ENCODE data around the gene CHST13.

The CHST13 gene

DNA sequence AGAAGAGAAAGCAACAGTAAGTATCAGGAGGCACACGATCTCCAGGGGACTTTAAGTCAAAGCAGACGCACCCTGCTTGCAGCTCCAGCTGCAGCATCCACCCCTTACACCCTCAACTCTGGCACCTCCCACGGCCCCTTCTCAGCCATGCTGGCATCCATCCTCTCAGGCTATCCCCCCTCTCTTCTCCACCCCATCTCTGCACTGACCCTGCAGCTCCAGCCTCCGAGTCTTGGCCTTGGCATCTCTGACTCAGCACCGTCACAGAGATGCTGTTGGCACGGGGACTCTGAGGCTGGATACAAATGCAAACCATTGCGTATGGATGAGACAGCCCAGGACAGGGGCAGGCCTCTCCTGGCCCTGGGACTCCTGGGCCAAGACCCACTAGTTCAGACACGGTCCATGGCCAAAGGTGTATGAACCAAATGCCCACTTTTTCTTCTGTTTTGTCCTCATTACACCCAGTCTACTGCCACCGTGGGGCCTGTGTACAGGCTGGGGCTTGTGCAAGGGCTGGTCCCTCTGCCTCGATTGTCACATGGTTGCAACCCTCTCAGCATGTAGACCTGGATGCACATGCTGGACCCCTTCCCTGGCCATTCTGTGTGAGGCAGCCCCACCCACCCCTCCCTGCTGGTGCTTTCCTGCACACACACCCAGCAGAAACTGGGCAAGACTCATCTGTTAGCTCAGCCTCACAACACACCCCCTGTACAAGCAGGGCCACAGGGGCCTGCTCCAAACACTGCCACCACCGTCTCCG, 29.6 kb upstream of the CHST13 start:
- Mint-ChIP-seq H3K4me1 (ENCODE audit: low read depth) (peaks cover 23% of the 10 kb centered on the region), H3K36me3 (ENCODE audit: low read depth) (no peaks in the 10 kb centered on the region), H3K27ac (no peak overlapping the region), H3K9me3 (no peaks in the 10 kb centered on the region), H3K4me3 (no peak overlapping the region), H3K27me3 (peaks cover 8% of the 10 kb centered on the region)
- intact Hi-C loops (cut with micrococcal nuclease), result no loop called here

DNA sequence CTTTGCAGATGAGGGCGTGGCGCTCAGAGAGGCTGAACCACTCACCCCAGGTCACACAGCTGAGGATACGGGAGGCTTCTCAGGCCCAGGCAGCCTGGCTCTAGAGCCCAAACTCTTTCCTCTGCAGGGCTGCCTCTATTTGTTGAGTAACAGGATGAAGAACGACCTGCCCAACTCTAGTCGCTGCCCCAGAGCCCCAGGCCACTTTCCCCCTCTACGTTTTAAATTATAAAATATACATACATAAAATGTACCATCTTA, 29.1 kb upstream of the CHST13 start:
- no peak overlapping the region for H3K27ac Mint-ChIP-seq

DNA sequence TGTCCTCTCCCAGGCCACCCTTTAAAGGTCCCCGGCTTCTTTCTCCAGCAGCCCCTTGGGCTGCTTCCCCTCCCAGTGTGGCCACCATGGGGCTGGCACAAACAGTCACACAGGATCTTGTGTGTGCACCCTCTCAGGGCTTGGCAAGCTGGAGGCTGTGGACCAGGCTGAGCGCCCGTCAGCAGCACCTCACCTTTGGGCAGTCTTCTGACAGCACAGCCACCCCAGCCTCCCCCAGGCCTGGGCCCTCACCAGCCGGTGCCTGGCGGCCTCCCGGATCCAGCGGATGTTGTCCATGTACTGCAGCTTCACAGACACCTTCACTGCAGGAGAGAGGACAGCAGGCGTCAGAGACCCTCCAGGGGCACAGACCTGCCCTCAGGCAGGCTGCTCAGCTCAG, 28.2 kb upstream of the CHST13 start:
- intact Hi-C loops (cut with micrococcal nuclease), result no loop called here
- H3K4me1 Mint-ChIP-seq (ENCODE audit: low read depth), result peaks cover 23% of the 10 kb centered on the region
- peaks cover 8% of the 10 kb centered on the region for H3K27me3 Mint-ChIP-seq
- no peak overlapping the region for H3K4me3 Mint-ChIP-seq
- H3K27ac Mint-ChIP-seq, result no peak overlapping the region
- H3K36me3 Mint-ChIP-seq (ENCODE audit: low read depth), result no peaks in the 10 kb centered on the region
- no peaks in the 10 kb centered on the region for H3K9me3 Mint-ChIP-seq

More for the DNA sequence above, 29.1 kb upstream of the CHST13 start:
- Mint-ChIP-seq H3K4me3 (no peak overlapping the region), H3K4me1 (ENCODE audit: low read depth) (peaks cover 23% of the 10 kb centered on the region), H3K36me3 (ENCODE audit: low read depth) (no peaks in the 10 kb centered on the region), H3K27me3 (peaks cover 8% of the 10 kb centered on the region), H3K9me3 (no peaks in the 10 kb centered on the region)
- intact Hi-C loops (cut with micrococcal nuclease), result no loop called here

DNA sequence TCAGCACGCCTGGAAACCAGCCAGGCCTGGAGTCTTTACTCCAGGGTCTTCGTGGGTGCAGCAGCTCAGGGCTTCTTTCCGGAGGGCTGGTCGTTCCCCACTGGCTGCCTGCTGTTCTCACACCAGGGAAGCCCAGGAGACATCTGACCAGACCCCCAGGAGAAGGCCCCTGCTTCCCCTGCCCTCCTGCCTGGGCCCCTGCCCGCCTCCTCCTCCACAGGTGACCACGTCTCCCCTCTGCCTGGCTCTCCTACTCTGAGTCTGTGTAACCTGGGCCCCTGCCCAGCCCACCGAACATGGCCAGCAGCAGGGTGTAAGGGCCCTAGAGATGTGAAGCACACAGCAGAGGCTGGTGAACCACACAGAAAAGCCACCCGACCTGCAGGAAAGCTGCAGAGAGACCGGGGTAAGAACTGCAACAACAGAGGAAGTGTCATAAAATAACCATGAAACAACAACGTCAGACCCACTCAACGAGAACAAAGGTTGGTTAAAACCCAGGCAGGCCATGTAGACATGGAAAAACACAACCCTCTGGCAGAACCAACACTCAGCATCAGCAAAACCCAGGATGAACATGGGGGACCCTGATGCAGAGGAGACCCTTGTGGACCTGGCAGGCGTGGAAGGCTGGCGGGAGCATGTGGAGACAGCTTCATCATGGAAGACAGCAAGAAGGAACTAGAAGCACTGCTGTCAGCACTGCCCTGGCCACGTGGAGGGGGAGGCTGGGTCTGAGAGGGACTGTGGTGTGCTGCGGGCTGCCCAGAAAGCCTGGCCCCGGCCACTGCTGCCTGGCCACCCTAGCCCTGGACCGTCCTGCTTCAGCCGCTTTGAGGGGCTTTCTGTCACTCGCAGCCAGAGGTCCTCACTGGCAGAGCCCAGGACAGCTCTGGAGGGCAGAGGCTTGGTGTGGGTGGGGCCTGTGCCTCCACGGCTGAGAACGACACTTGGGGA, 26.8 kb upstream of the CHST13 start:
- Mint-ChIP-seq H3K27ac (no peak overlapping the region), H3K4me1 (ENCODE audit: low read depth) (peaks cover 9% of the 10 kb centered on the region), H3K9me3 (no peaks in the 10 kb centered on the region), H3K36me3 (ENCODE audit: low read depth) (no peaks in the 10 kb centered on the region), H3K27me3 (peaks cover 2% of the 10 kb centered on the region), H3K4me3 (no peak overlapping the region)
- intact Hi-C loops (cut with micrococcal nuclease), result no loop called here

DNA sequence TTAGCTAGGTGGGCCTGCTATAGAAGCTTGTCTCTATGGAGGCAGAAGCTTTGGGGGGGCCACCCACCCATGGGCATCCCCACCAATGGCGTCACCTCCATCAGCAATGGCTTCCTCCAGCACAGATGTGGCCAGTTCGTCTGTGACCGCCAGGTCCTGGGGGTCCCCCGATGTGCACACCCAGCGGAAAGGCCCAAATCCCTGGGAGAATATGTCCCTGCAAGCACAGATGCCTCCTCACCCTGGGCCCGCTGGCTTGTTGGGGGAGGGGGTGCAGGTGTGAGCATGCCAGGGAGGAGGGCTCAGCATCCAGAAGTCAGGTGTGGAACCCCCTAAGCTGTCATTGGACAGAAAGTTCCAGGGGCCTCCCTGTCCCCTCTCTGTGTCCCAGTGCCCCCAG, 26.0 kb upstream of the CHST13 start:
- intact Hi-C loops (cut with micrococcal nuclease), result no loop called here
- Mint-ChIP-seq H3K9me3 (no peaks in the 10 kb centered on the region), H3K36me3 (ENCODE audit: low read depth) (no peaks in the 10 kb centered on the region), H3K27ac (no peak overlapping the region), H3K27me3 (peaks cover 2% of the 10 kb centered on the region), H3K4me3 (no peak overlapping the region), H3K4me1 (ENCODE audit: low read depth) (peaks cover 8% of the 10 kb centered on the region)

DNA sequence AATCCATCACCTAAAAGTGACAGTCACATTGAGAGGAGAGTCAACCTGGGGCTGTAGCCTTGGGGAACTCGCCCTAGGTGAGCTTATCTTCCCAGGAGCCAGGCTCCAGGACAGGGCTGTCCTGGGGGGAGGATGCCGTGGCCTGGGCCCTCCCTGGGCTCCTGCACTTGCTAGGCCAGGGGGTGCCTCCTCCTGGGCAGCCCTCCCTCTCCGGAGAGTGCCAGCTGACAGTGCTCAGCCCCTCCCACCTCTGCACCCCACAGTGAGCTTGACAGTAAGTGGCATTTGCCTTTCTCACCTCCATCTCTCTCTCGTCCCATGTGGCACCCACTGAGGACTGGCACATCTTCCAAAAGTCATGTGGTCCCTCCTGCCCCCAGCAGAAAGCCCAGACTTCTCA, 25.5 kb upstream of the CHST13 start:
- peaks cover 8% of the 10 kb centered on the region for H3K4me1 Mint-ChIP-seq (ENCODE audit: low read depth)
- H3K27me3 Mint-ChIP-seq, result peaks cover 2% of the 10 kb centered on the region
- no peak overlapping the region for H3K27ac Mint-ChIP-seq
- H3K9me3 Mint-ChIP-seq, result no peaks in the 10 kb centered on the region
- no peaks in the 10 kb centered on the region for H3K36me3 Mint-ChIP-seq (ENCODE audit: low read depth)
- H3K4me3 Mint-ChIP-seq, result no peak overlapping the region
- intact Hi-C loops (cut with micrococcal nuclease), result no loop called here

DNA sequence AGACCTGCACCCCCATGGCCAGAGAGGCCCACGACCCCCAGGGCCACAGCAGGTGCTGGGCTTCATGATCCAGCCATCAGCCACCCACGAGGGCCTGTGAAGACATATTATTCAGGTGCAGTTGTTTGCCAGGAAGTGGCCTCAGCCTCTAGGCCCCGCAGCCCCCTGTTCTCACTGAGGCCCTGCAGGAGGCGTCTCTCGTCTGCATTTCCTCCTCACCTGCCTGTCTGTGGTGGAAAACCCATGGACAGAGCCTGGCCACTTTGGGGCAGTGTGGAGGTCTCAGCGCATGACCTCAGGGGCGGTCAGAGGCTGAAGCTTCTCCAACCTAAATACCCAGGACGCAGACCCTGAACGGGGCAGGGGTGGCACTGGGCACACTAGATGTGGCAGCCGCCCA, 25.0 kb upstream of the CHST13 start:
- H3K4me3 Mint-ChIP-seq, result no peak overlapping the region
- peaks cover 2% of the 10 kb centered on the region for H3K27me3 Mint-ChIP-seq
- intact Hi-C loops (cut with micrococcal nuclease), result no loop called here
- H3K27ac Mint-ChIP-seq, result no peak overlapping the region
- no peaks in the 10 kb centered on the region for H3K36me3 Mint-ChIP-seq (ENCODE audit: low read depth)
- H3K9me3 Mint-ChIP-seq, result no peaks in the 10 kb centered on the region
- H3K4me1 Mint-ChIP-seq (ENCODE audit: low read depth), result peaks cover 8% of the 10 kb centered on the region

DNA sequence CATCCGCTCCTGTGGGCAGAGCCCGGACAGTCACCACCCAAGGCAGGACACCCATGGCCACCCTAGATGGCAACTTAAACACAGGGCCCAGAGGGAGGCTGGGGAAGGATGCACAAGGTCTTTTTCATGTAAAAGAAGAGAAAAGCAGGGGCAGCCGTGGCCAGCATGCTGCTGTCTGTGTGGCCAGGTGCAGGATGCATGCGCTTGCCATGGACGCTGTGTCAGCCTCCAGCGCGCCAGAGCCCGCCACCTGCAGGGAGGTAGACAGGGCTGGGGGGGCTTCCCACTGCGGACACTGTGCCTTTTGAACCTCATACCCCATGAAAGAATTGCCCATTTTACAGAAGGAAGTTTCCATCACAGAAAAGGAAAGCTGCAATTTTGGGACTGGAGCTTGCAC, 24.6 kb upstream of the CHST13 start:
- H3K27ac Mint-ChIP-seq, result no peak overlapping the region
- H3K4me1 Mint-ChIP-seq (ENCODE audit: low read depth), result peaks cover 8% of the 10 kb centered on the region
- H3K27me3 Mint-ChIP-seq, result peaks cover 2% of the 10 kb centered on the region
- no peaks in the 10 kb centered on the region for H3K36me3 Mint-ChIP-seq (ENCODE audit: low read depth)
- intact Hi-C loops (cut with micrococcal nuclease), result no loop called here
- no peaks in the 10 kb centered on the region for H3K9me3 Mint-ChIP-seq
- H3K4me3 Mint-ChIP-seq, result no peak overlapping the region

DNA sequence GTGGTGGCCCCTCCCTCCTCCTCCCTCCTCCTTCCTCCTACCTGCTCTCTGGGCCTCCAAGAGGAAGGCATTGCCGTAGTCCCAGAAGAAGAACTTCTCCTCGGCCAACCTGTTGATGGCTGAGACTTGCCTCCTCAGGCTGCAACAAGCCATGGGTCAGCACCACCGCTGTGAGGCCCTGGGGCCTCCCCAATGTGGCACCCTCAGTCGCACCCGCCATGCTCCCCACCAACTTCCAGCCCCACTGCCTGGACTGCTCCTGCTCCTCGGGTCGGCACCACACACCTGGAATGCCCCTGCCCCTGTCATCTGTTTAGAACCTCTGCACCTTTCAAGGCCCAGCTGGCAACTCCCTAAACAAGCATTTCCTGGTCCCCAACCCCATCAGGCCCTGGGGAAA, 23.9 kb upstream of the CHST13 start:
- Mint-ChIP-seq H3K27ac (no peak overlapping the region), H3K4me3 (no peak overlapping the region), H3K9me3 (no peaks in the 10 kb centered on the region), H3K27me3 (peaks cover 2% of the 10 kb centered on the region), H3K36me3 (ENCODE audit: low read depth) (no peaks in the 10 kb centered on the region), H3K4me1 (ENCODE audit: low read depth) (peaks cover 8% of the 10 kb centered on the region)
- intact Hi-C loops (cut with micrococcal nuclease), result no loop called here

DNA sequence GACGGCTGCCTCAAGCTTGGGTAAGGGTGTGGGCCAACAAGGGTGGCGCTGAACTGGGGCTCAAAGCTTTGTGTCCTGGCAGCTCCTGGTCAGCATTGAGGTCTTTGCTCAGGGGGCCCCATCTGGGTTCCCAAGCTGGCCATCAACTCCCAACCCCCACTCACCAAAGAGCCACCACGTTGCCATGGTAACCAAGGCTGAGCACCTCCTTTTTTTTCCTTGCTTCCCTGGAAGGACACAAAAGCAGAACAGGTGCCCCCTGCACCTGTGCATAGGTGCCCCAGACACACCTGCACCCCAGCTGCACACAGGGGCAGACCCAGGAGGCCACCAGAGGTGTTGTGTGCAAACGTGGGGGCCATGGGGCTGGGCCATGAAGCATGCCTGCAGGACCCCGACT, 22.9 kb upstream of the CHST13 start:
- Mint-ChIP-seq H3K9me3 (no peaks in the 10 kb centered on the region), H3K27ac (no peak overlapping the region), H3K36me3 (ENCODE audit: low read depth) (no peaks in the 10 kb centered on the region), H3K27me3 (peaks cover 6% of the 10 kb centered on the region), H3K4me1 (ENCODE audit: low read depth) (peaks cover 8% of the 10 kb centered on the region), H3K4me3 (no peak overlapping the region)
- intact Hi-C loops (cut with micrococcal nuclease), result no loop called here

DNA sequence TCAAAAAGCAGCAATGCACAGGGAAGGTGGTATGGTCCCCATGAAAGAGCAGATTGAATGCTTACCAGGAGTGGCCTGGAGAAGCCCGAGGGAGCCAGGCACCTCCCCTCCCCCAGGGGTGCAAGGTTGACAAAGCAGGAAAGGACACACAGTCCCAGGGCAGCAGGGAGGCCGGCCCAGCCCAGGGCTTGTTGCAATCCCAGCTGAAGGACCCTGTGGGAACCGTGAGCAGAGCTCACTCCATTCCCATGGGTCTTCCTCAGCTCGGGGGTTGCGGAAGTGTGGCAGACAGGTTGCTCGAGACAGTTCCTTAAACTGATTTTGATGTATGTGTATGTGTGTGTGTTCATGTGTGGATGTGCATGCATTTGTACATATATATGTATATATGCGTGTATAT, 22.2 kb upstream of the CHST13 start:
- Mint-ChIP-seq H3K9me3 (no peaks in the 10 kb centered on the region), H3K4me3 (no peak overlapping the region), H3K27ac (no peak overlapping the region), H3K27me3 (peaks cover 6% of the 10 kb centered on the region), H3K36me3 (ENCODE audit: low read depth) (no peaks in the 10 kb centered on the region), H3K4me1 (ENCODE audit: low read depth) (peaks cover 8% of the 10 kb centered on the region)
- intact Hi-C loops (cut with micrococcal nuclease), result no loop called here

DNA sequence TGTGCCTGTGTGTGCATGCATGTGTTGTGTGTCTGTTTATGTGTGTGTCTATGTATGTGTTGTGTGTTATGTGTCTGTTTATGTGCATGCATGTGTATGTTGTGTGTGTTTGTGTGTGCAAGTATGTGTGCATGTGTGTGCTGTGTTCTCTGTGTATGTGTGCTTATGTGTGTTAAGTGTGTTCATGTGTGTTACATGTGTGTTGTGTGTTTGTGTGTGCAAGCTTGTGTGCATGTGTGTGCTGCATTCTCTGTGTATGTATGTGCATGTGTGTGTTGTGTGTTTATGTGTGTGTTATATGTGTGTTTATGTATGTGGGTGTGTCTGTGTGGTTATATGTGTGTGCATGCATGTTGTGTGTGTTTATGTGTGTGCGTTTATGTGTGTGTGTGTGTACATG, 21.3 kb upstream of the CHST13 start:
- H3K36me3 Mint-ChIP-seq (ENCODE audit: low read depth), result no peaks in the 10 kb centered on the region
- no peak overlapping the region for H3K27ac Mint-ChIP-seq
- no peaks in the 10 kb centered on the region for H3K9me3 Mint-ChIP-seq
- H3K4me3 Mint-ChIP-seq, result no peak overlapping the region
- H3K27me3 Mint-ChIP-seq, result peaks cover 4% of the 10 kb centered on the region
- intact Hi-C loops (cut with micrococcal nuclease), result no loop called here
- no peaks in the 10 kb centered on the region for H3K4me1 Mint-ChIP-seq (ENCODE audit: low read depth)

DNA sequence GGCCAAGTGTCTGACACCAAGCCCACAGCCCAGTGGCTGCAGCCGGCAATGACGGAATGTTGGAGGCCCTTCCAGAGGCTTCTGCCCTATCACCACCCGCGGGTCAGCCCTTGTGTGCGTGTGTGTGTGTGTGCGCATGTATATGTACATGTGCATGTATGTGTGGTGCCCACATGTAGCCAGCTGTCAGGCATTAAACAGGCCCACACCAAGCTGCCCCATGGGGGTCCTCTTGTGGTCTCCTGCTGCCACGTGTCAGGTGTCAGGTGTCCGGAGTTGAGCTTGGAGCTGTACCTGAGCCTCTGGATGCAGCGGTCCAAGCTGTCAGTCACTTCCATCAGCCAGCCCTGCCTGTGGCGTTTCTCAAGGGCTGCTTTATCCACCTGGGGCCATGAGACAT, 20.3 kb upstream of the CHST13 start:
- Mint-ChIP-seq H3K9me3 (no peaks in the 10 kb centered on the region), H3K36me3 (ENCODE audit: low read depth) (no peaks in the 10 kb centered on the region), H3K27me3 (peaks cover 4% of the 10 kb centered on the region), H3K4me1 (ENCODE audit: low read depth) (no peaks in the 10 kb centered on the region), H3K27ac (no peak overlapping the region), H3K4me3 (no peak overlapping the region)
- intact Hi-C loops (cut with micrococcal nuclease), result no loop called here

DNA sequence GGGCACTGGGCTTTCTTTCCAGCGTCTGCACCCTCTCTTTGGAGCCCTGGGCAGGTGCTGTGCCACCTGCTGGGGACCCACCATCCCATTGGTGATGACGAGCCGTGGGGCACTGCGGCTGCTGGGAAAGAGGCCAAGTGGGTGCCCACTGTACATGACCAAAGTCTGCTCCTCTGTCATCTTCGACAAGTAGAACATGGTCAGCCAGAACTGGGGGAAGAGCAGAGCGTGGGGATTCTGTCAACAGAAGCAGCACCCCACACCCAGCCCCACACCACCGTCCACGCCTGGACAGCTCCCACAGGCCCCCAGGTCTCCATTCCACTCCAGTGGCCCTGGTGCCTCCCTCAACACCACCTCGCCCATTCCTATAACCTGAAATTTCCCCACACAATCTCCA, 16.1 kb upstream of the CHST13 start:
- no peak overlapping the region for H3K27ac Mint-ChIP-seq
- H3K36me3 Mint-ChIP-seq (ENCODE audit: low read depth), result no peaks in the 10 kb centered on the region
- peaks cover 4% of the 10 kb centered on the region for H3K27me3 Mint-ChIP-seq
- intact Hi-C loops (cut with micrococcal nuclease), result no loop called here
- no peaks in the 10 kb centered on the region for H3K4me1 Mint-ChIP-seq (ENCODE audit: low read depth)
- no peaks in the 10 kb centered on the region for H3K9me3 Mint-ChIP-seq
- H3K4me3 Mint-ChIP-seq, result no peak overlapping the region
